GM12872 (cell line): ENCODE measurements around the gene CYP4V2.

Experiments used
- TF ChIP-seq, protein P1 (sequence below): IDR thresholded peaks from 3 replicates; pipeline ENCODE4 v1.5.1; 2011; ENCODE audit warnings: low read depth, mild to moderate bottlenecking, low read length, moderate library complexity; ENCODE audit not compliant: insufficient read depth

CYP4V2 gene

GRCh38 chr4:186249785-186250754 is 58.7 kb downstream of the CYP4V2 start:
- TF ChIP-seq, protein P1, sequence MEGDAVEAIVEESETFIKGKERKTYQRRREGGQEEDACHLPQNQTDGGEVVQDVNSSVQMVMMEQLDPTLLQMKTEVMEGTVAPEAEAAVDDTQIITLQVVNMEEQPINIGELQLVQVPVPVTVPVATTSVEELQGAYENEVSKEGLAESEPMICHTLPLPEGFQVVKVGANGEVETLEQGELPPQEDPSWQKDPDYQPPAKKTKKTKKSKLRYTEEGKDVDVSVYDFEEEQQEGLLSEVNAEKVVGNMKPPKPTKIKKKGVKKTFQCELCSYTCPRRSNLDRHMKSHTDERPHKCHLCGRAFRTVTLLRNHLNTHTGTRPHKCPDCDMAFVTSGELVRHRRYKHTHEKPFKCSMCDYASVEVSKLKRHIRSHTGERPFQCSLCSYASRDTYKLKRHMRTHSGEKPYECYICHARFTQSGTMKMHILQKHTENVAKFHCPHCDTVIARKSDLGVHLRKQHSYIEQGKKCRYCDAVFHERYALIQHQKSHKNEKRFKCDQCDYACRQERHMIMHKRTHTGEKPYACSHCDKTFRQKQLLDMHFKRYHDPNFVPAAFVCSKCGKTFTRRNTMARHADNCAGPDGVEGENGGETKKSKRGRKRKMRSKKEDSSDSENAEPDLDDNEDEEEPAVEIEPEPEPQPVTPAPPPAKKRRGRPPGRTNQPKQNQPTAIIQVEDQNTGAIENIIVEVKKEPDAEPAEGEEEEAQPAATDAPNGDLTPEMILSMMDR = no peak

GRCh38 chr4:186250760-186251159 is 59.4 kb downstream of the CYP4V2 start:
- TF ChIP-seq, protein P1 = no peak

DNA sequence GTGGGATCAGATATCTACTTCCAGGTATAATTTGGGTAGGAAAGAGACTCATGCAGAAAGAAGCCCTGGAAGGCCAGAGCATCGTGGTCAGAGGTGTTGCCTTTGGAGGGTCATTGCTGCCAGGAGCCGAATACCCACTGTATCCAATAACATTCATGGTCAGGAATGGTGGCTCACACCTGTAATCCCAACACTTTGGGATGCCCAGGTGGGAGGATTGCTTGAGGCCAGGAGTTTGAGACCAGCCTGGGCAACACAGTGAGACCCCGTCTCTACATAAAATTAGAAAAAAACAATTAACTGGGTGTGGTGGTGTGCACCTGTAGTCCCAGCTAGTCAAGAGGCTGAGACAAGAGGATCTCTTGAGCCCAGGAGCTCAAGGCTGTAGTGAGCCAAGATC is 63.8 kb downstream of the CYP4V2 start:
- TF ChIP-seq, protein P1 = no peak

DNA sequence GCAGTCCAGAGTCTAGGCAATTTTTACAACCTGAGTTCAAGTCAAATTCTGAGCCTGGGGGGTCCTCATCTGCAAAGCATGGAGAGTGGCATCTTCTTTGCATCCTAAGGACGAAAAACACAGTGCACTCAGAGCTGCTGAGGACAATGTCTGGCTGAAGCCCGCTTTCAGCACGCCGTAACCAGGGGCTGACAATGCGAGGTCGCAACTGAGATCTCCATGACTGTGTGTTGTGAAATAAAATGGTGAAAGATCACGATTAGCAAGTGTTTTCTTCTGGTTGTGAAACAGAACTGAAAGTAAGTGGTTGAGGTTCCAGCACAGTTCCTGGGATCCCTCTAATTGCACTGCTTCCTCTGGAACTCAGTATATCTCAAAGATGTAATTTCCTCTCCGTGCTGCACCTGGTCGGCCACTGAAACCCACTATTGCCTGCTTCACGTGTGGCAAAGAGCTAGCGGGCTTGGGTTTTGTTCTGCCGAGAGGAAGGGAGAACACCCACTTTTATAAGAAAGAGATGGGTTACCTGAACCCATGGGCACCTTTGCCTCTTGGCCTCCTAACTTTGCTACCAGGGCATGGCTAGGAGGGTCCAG is 66.9 kb downstream of the CYP4V2 start:
- TF ChIP-seq, protein P1 = no peak

DNA sequence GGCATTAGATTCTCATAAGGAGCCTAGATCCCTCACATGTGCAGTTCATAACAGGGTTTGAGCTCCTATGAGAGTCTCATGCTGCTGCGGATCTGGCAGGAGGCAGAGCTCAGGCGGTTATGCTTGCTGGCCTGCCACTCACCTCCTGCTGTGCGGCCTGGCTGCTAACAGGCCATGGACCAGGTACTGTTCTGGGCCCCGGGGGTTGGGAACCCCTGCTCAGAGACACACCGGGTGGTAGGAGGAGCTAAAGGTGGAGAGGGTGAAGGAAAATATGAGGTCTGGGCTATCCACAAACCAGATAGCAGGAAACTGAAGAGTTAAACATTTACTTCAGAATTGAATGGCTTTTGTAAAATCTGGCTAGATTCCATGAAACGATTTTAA is 68.7 kb downstream of the CYP4V2 start:
- TF ChIP-seq, protein P1 = no peak
